SK-N-MC (cell line): ENCODE data around the gene NTSR1.

ENCODE experiments used
- EZH2 ChIP-seq: fragments of 200-600 bp; sonication (generic); IDR thresholded peaks from one replicate; pipeline ENCODE4 v1.6.1; 2017; ENCODE audit warnings: antibody characterized with exemption
- POLR2AphosphoS5 ChIP-seq: IDR thresholded peaks from 2 replicates; pipeline ENCODE4 v1.6.1; 2012; ENCODE audit warnings: mild to moderate bottlenecking, low read depth, low read length, borderline replicate concordance

- TF ChIP-seq EZH2, result no peak
- no peak for TF ChIP-seq POLR2AphosphoS5
These were observed 52.5 kb downstream of the NTSR1 start for GRCh38 chr20:62760856-62761758.
